ENCODE data around the gene VRK3.
"Not testable (repeated sequence)": the region's sequence is repeated elsewhere in the genome, so short reads cannot be mapped to it uniquely, and the experiment has no call there.

DNA sequence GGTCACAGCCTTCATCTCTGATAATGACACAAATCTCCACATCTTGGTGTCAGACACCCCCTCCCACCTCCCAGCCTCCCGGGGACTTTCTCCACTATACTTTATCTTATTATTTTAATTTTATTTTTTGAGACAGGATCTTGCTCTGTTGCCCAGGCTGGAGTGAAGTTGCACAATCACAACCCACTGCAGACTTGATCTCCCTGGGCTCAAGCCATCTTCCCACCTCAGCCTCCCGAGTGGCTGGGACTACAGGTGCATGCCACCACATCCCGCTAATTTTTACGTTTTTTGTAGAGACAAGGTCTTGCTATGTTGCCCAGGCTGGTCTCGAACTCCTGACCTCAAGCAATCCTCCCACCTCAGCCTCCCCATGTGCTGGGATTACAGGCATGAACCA lies 43.2 kb upstream of the VRK3 start:
- TF ChIP-seq, protein P1, sequence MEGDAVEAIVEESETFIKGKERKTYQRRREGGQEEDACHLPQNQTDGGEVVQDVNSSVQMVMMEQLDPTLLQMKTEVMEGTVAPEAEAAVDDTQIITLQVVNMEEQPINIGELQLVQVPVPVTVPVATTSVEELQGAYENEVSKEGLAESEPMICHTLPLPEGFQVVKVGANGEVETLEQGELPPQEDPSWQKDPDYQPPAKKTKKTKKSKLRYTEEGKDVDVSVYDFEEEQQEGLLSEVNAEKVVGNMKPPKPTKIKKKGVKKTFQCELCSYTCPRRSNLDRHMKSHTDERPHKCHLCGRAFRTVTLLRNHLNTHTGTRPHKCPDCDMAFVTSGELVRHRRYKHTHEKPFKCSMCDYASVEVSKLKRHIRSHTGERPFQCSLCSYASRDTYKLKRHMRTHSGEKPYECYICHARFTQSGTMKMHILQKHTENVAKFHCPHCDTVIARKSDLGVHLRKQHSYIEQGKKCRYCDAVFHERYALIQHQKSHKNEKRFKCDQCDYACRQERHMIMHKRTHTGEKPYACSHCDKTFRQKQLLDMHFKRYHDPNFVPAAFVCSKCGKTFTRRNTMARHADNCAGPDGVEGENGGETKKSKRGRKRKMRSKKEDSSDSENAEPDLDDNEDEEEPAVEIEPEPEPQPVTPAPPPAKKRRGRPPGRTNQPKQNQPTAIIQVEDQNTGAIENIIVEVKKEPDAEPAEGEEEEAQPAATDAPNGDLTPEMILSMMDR (IDR thresholded peaks at IDR 0.05; ENCODE audit: borderline replicate concordance, extremely low read depth, low read length, poor library complexity, severe bottlenecking): not testable (repeated sequence)
- not testable (repeated sequence) for TF ChIP-seq EZH2 (IDR thresholded peaks at IDR 0.05; ENCODE audit: borderline replicate concordance, low read depth, low read length, severe bottlenecking)
